ENCODE data around the gene RAB39B. TPM values are rescaled to one million over a fixed set of nuclear protein-coding genes. Genes with fewer than 3 reads are reported as not detected.
"Not testable (repeated sequence)": the region's sequence is repeated elsewhere in the genome, so short reads cannot be mapped to it uniquely, and the experiment has no call there.

Gene RAB39B
- total RNA-seq (1 to 10 TPM in 5 of 6 donors, under 1 TPM in 1; 1.00 to 2.1 (median 1.2) TPM), polyA plus RNA-seq (1 to 10 TPM; 1.2 to 3.7 TPM)

GRCh38 chrX:155263854-155264628 is at the start of gene RAB39B:
Gene RAB39B (minus strand): TSS chrX:155264491. CDS start chrX:155264288, 203 bp downstream.
- ATAC-seq (peak; percentile 93 to 98 (median 97)), DNase-seq (peak; percentile 31 to 74 (median 52)), FAIRE-seq (no peak)
- H3K4me1 ChIP-seq = no peaks in the 10 kb centered on the region
- H3K27me3 ChIP-seq = no peaks in the 10 kb centered on the region
- H3K27ac ChIP-seq = no peak within 1 kb of the TSS
- 0 to 22% methylated on average over 55 to 58 of the region's 58 CpGs for WGBS, 2 donors
- peak within 1 kb of the TSS; percentile 22 to 53 (median 37) for H3K4me3 ChIP-seq
- no peak for TF ChIP-seq CTCF (IDR thresholded peaks at IDR 0.05)
- no peaks in the 10 kb centered on the region for H3K9me3 ChIP-seq
- no peaks in the 10 kb centered on the region for H3K36me3 ChIP-seq
- intact Hi-C loops (cut with DNase I) = no loop called here

- no peak for TF ChIP-seq CTCF (IDR thresholded peaks at IDR 0.05)
- no peaks in the 10 kb centered on the region for H3K4me1 ChIP-seq
- no peaks in the 10 kb centered on the region for H3K9me3 ChIP-seq
- FAIRE-seq = no peak
- H3K4me3 ChIP-seq = no peak overlapping the region
- no peaks in the 10 kb centered on the region for H3K36me3 ChIP-seq
- intact Hi-C loops (cut with DNase I) = no loop called here
- no peak for ATAC-seq
- 73 to 76% methylated on average over 4 of the region's 4 CpGs for WGBS, 2 donors
- no peak overlapping the region for H3K27ac ChIP-seq
- no peaks in the 10 kb centered on the region for H3K27me3 ChIP-seq
- DNase-seq = no peak
Observed at GRCh38 chrX:155313766-155314165, 49.5 kb upstream of the RAB39B start.

- DNase-seq (no peak), ATAC-seq (no peak), FAIRE-seq (peak; percentile 49)
- TF ChIP-seq CTCF (IDR thresholded peaks at IDR 0.05) = no peak
- H3K4me3 ChIP-seq = no peak overlapping the region
- no peak overlapping the region for H3K27ac ChIP-seq
- H3K36me3 ChIP-seq = no peaks in the 10 kb centered on the region
- no peaks in the 10 kb centered on the region for H3K27me3 ChIP-seq
- H3K9me3 ChIP-seq = no peaks in the 10 kb centered on the region
- H3K4me1 ChIP-seq = no peaks in the 10 kb centered on the region
- intact Hi-C loops (cut with DNase I) = no loop called here
Observed at GRCh38 chrX:155293771-155294170, 29.5 kb upstream of the RAB39B start.

GRCh38 chrX:155279873-155280272 is 15.6 kb upstream of the RAB39B start:
- H3K4me1 ChIP-seq = no peaks in the 10 kb centered on the region
- TF ChIP-seq CTCF (IDR thresholded peaks at IDR 0.05) = no peak
- DNase-seq (no peak), ATAC-seq (no peak), FAIRE-seq (no peak)
- H3K4me3 ChIP-seq = no peak overlapping the region
- no peaks in the 10 kb centered on the region for H3K27me3 ChIP-seq
- no peaks in the 10 kb centered on the region for H3K9me3 ChIP-seq
- no peak overlapping the region for H3K27ac ChIP-seq
- intact Hi-C loops (cut with DNase I) = no loop called here
- WGBS, 2 donors = 89 to 91% methylated on average over 1 of the region's 1 CpG
- H3K36me3 ChIP-seq = no peaks in the 10 kb centered on the region

GRCh38 chrX:155270969-155271368 is 6.7 kb upstream of the RAB39B start:
- H3K36me3 ChIP-seq = no peaks in the 10 kb centered on the region
- 88% methylated on average over 1 of the region's 1 CpG for WGBS, 2 donors
- no peak overlapping the region for H3K4me3 ChIP-seq
- DNase-seq (no peak), FAIRE-seq (no peak), ATAC-seq (no peak)
- no peak overlapping the region for H3K27ac ChIP-seq
- no peaks in the 10 kb centered on the region for H3K9me3 ChIP-seq
- no peaks in the 10 kb centered on the region for H3K4me1 ChIP-seq
- TF ChIP-seq CTCF (IDR thresholded peaks at IDR 0.05) = no peak
- intact Hi-C loops (cut with DNase I) = no loop called here
- no peaks in the 10 kb centered on the region for H3K27me3 ChIP-seq

GRCh38 chrX:155267995-155268394 is 3.7 kb upstream of the RAB39B start:
- WGBS, 2 donors = 69 to 78% methylated on average over 1 of the region's 1 CpG
- intact Hi-C loops (cut with DNase I) = not testable (repeated sequence)

More at GRCh38 chrX:155267995-155268394, 3.7 kb upstream of the RAB39B start:
- DNase-seq, H3K9me3 ChIP-seq, H3K4me1 ChIP-seq, FAIRE-seq, H3K27ac ChIP-seq, ATAC-seq, H3K36me3 ChIP-seq, H3K27me3 ChIP-seq, H3K4me3 ChIP-seq: not testable (repeated sequence)
